Ishikawa (cell line): ENCODE results near the gene MRPL27.

Experiments used
- CREB1 ChIP-seq: IDR thresholded peaks from 2 replicates; pipeline ENCODE4 v1.6.1; 2012; ENCODE audit warnings: low read depth
- EGR1 ChIP-seq: IDR thresholded peaks from 2 replicates; pipeline ENCODE4 v1.6.1; 2012
- EP300 ChIP-seq: IDR thresholded peaks from 2 replicates; pipeline ENCODE4 v1.6.1; 2012; ENCODE audit warnings: borderline replicate concordance
- MAX ChIP-seq: IDR thresholded peaks from 2 replicates; pipeline ENCODE4 v1.6.1; 2012
- RAD21 ChIP-seq: IDR thresholded peaks from 2 replicates; pipeline ENCODE4 v1.6.1; 2012; ENCODE audit warnings: low read depth
- REST ChIP-seq: IDR thresholded peaks from 2 replicates; pipeline ENCODE4 v1.6.1; 2012; ENCODE audit warnings: low read depth, mild to moderate bottlenecking
- TAF1 ChIP-seq: IDR thresholded peaks from 2 replicates; pipeline ENCODE4 v1.6.1; 2012; ENCODE audit warnings: low read depth, mild to moderate bottlenecking
- TCF12 ChIP-seq: IDR thresholded peaks from 2 replicates; pipeline ENCODE4 v1.6.1; 2012; ENCODE audit warnings: low read depth
- USF1 ChIP-seq: IDR thresholded peaks from 2 replicates; pipeline ENCODE4 v1.6.1; 2012
- YY1 ChIP-seq: IDR thresholded peaks from 2 replicates; pipeline ENCODE4 v1.6.1; 2012; ENCODE audit warnings: low read depth

- TF ChIP-seq EGR1 (no peak), YY1 (no peak), CREB1 (no peak), REST (no peak), EP300 (no peak), USF1 (no peak), MAX (no peak), TCF12 (no peak), RAD21 (no peak), TAF1 (no peak)
Measured at GRCh38 chr17:50319306-50320004, 53.5 kb downstream of the MRPL27 start.
